PC-9 (cell line): ENCODE measurements around the gene MALRD1.

Source experiments
- EZH2 ChIP-seq: fragments of 200-600 bp; sonication (generic); IDR thresholded peaks from 2 replicates; pipeline ENCODE4 v1.8.0; 2017; ENCODE audit warnings: antibody characterized with exemption, low read depth
- TF ChIP-seq, protein P1 (sequence below): fragments of 200-600 bp; sonication (generic); conservative IDR thresholded peaks from 2 replicates; pipeline ENCODE4 v1.6.1; 2017; ENCODE audit warnings: mixed run types, antibody characterized with exemption, mild to moderate bottlenecking, moderate library complexity

DNA sequence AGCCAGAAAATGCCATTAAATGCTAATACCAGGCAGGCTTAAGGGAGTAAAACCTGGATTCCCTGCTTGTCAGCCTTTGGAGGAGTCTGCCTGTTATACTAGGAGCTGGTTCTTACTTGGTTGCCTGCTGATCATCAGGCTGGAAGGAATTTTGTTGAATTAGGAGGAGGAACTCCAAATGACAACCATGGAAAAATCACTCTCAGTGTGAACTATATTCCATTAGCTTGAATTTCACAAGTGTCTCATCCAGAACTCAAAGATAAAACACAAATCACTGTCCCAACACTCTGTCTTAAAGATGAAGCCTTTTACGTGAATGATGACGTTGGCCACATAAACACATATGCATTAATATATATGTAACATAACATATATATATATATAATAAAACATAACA, 528.8 kb downstream of the MALRD1 start:
- TF ChIP-seq, protein P1, sequence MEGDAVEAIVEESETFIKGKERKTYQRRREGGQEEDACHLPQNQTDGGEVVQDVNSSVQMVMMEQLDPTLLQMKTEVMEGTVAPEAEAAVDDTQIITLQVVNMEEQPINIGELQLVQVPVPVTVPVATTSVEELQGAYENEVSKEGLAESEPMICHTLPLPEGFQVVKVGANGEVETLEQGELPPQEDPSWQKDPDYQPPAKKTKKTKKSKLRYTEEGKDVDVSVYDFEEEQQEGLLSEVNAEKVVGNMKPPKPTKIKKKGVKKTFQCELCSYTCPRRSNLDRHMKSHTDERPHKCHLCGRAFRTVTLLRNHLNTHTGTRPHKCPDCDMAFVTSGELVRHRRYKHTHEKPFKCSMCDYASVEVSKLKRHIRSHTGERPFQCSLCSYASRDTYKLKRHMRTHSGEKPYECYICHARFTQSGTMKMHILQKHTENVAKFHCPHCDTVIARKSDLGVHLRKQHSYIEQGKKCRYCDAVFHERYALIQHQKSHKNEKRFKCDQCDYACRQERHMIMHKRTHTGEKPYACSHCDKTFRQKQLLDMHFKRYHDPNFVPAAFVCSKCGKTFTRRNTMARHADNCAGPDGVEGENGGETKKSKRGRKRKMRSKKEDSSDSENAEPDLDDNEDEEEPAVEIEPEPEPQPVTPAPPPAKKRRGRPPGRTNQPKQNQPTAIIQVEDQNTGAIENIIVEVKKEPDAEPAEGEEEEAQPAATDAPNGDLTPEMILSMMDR = no peak
- TF ChIP-seq EZH2 = no peak
